Upper lobe of right lung (tissue), 1 donor: ENCODE measurements around the gene PTGS2. TPM values are rescaled to one million over a fixed set of nuclear protein-coding genes. Genes with fewer than 3 reads are reported as not detected.
A peak's percentile ranks its signal among the peaks of the same experiment; 100 is the strongest.
"Not testable (repeated sequence)": the region's sequence is repeated elsewhere in the genome, so short reads cannot be mapped to it uniquely, and the experiment has no call there.

Source experiments
- ATAC-seq: fragments of 200-7000 bp; cut with Tn5 transposase; one replicate; pipeline ENCODE4 v1.9.1; 2020; ENCODE audit warnings: mild to moderate bottlenecking, moderate library complexity
- DNase-seq: peaks from one replicate; pipeline ENCODE4 v3.0.0-alpha.2; 2020
- H3K27ac ChIP-seq: fragments of 200-600 bp; one replicate; pipeline ENCODE4 v1.8.0; 2022
- H3K27me3 ChIP-seq: fragments of 200-600 bp; one replicate; pipeline ENCODE4 v1.8.0; 2022; ENCODE audit warnings: mild to moderate bottlenecking
- H3K36me3 ChIP-seq: fragments of 200-600 bp; one replicate; pipeline ENCODE4 v1.8.0; 2022
- H3K4me1 ChIP-seq: fragments of 200-600 bp; one replicate; pipeline ENCODE4 v1.8.0; 2022
- H3K4me3 ChIP-seq: fragments of 200-600 bp; one replicate; pipeline ENCODE4 v1.8.0; 2022; ENCODE audit warnings: mild to moderate bottlenecking
- H3K9me3 ChIP-seq: fragments of 200-600 bp; one replicate; pipeline ENCODE4 v1.8.0; 2022
- CTCF ChIP-seq: fragments of 200-600 bp; IDR thresholded peaks from one replicate; pipeline ENCODE4 v1.8.0; 2022; ENCODE audit warnings: antibody characterized with exemption
- intact Hi-C: fragments of 100-400 bp; cut with DNase I; formaldehyde crosslinking; loops from one replicate; pipeline ENCODE4 v1.11.0; 2022
- total RNA-seq: library from RNA; stranded (reverse); fragmentation: NEBNext Ultra II Directional; extraction: Animal tissue kit (Norgen Biotek cat#: 25700); gene quantifications from one replicate; pipeline ENCODE4 v1.2.1, GENCODE V29; 2021
- donor health status: DM: no; HTN: yes; CAD: no; lungs with severe emphysema.

Gene PTGS2
- total RNA-seq, 1 donor from 2014 or later, result 30.4 TPM

- H3K27ac ChIP-seq, result no peak overlapping the region
- H3K4me3 ChIP-seq, result no peak overlapping the region
- DNase-seq (no peak), ATAC-seq (peak; percentile 46)
- no peaks in the 10 kb centered on the region for H3K36me3 ChIP-seq
- no peaks in the 10 kb centered on the region for H3K9me3 ChIP-seq
- no peaks in the 10 kb centered on the region for H3K27me3 ChIP-seq
- no peaks in the 10 kb centered on the region for H3K4me1 ChIP-seq
- intact Hi-C loops, result no loop called here
- no peak for TF ChIP-seq CTCF
These were observed 26.9 kb downstream of the PTGS2 start for GRCh38 chr1:186653312-186653711.

GRCh38 chr1:186648613-186649012 is 31.6 kb downstream of the PTGS2 start:
- ATAC-seq, result no peak

GRCh38 chr1:186647985-186648384 is 32.2 kb downstream of the PTGS2 start:
- not testable (repeated sequence) for DNase-seq, H3K4me1 ChIP-seq, H3K4me3 ChIP-seq

More at GRCh38 chr1:186648613-186649012, 31.6 kb downstream of the PTGS2 start:
- H3K36me3 ChIP-seq, result no peaks in the 10 kb centered on the region
- DNase-seq, result no peak
- no peaks in the 10 kb centered on the region for H3K4me1 ChIP-seq
- TF ChIP-seq CTCF, result no peak
- intact Hi-C loops, result no loop called here
- H3K27ac ChIP-seq, result no peak overlapping the region
- no peaks in the 10 kb centered on the region for H3K27me3 ChIP-seq
- no peaks in the 10 kb centered on the region for H3K9me3 ChIP-seq
- no peak overlapping the region for H3K4me3 ChIP-seq

GRCh38 chr1:186643614-186644013 is 36.6 kb downstream of the PTGS2 start:
- Histone ChIP-seq H3K9me3 (no peaks in the 10 kb centered on the region), H3K27me3 (no peaks in the 10 kb centered on the region), H3K27ac (no peak overlapping the region), H3K36me3 (no peaks in the 10 kb centered on the region), H3K4me1 (no peaks in the 10 kb centered on the region), H3K4me3 (no peak overlapping the region)
- DNase-seq, result no peak
- no peak for ATAC-seq
- intact Hi-C loops, result no loop called here
- no peak for TF ChIP-seq CTCF

More at GRCh38 chr1:186647985-186648384, 32.2 kb downstream of the PTGS2 start:
- intact Hi-C loops, ATAC-seq, H3K27ac ChIP-seq, H3K36me3 ChIP-seq, H3K9me3 ChIP-seq, H3K27me3 ChIP-seq: not testable (repeated sequence)

GRCh38 chr1:186637567-186637966 is 42.7 kb downstream of the PTGS2 start:
- ATAC-seq, H3K27me3 ChIP-seq, DNase-seq, H3K4me1 ChIP-seq, H3K9me3 ChIP-seq, intact Hi-C loops, H3K4me3 ChIP-seq, H3K27ac ChIP-seq, H3K36me3 ChIP-seq: not testable (repeated sequence)

GRCh38 chr1:186636786-186637185 is 43.4 kb downstream of the PTGS2 start:
- Histone ChIP-seq H3K4me1 (no peaks in the 10 kb centered on the region), H3K27me3 (no peaks in the 10 kb centered on the region), H3K27ac (no peak overlapping the region), H3K36me3 (no peaks in the 10 kb centered on the region), H3K4me3 (no peak overlapping the region), H3K9me3 (no peaks in the 10 kb centered on the region)
- ATAC-seq (no peak), DNase-seq (no peak)
- TF ChIP-seq CTCF, result no peak
- intact Hi-C loops, result no loop called here

GRCh38 chr1:186634511-186634910 is 45.7 kb downstream of the PTGS2 start:
- Histone ChIP-seq H3K9me3 (no peaks in the 10 kb centered on the region), H3K27me3 (no peaks in the 10 kb centered on the region), H3K27ac (no peak overlapping the region), H3K36me3 (no peaks in the 10 kb centered on the region), H3K4me3 (no peak overlapping the region), H3K4me1 (no peaks in the 10 kb centered on the region)
- ATAC-seq (no peak), DNase-seq (no peak)
- TF ChIP-seq CTCF, result no peak
- intact Hi-C loops, result no loop called here
